Endothelial cell (in vitro differentiated cells): ENCODE results near the gene CYP24A1. TPM values are rescaled to one million over a fixed set of nuclear protein-coding genes. Genes with fewer than 3 reads are reported as not detected.

Experiments
- total RNA-seq: library from RNA; stranded (reverse); fragmentation: NEBNext Ultra II Directional; extraction: Animal tissue kit (Norgen Biotek cat#: 25700); gene quantifications from one replicate; pipeline ENCODE4 v1.2.1, GENCODE V29; 2021; ENCODE audit not compliant: unreplicated experiment

CYP24A1 gene
- total RNA-seq, 1 donor from 2014 or later, result not detected

Other genes with a start within 250 kb of the CYP24A1 start
- 0.05 TPM for gene BCAS1, start 103.4 kb downstream of the CYP24A1 start, total RNA-seq
- gene PFDN4, start 34.1 kb upstream of the CYP24A1 start, total RNA-seq, result 43.7 TPM